Measurements from ENCODE around the gene CLCN4. TPM values are rescaled to one million over a fixed set of nuclear protein-coding genes. Genes with fewer than 3 reads are reported as not detected.

CLCN4 gene
- total RNA-seq, 4 donors from 2014 or later, result 0.88 to 3.6 (median 1.5) TPM

- no peaks in the 10 kb centered on the region for H3K36me3 ChIP-seq
- no peak for DNase-seq
- intact Hi-C loops (cut with DNase I; ENCODE audit: low total_unique reads), result loop anchor here (10.0 kb wide), 1 partner anchor 1376 kb away; the partner anchor contains the start of gene ANOS1
- H3K27ac ChIP-seq, result no peak overlapping the region
- H3K27me3 ChIP-seq, result no peaks in the 10 kb centered on the region
- TF ChIP-seq POLR2A (IDR thresholded peaks at IDR 0.05), result no peak
- TF ChIP-seq CTCF (IDR thresholded peaks at IDR 0.05), result no peak
- H3K9me3 ChIP-seq, result no peaks in the 10 kb centered on the region
- no peak overlapping the region for H3K4me3 ChIP-seq
- no peaks in the 10 kb centered on the region for H3K4me1 ChIP-seq
Measured at GRCh38 chrX:10110984-10111363, 45.8 kb upstream of the CLCN4 start.

- intact Hi-C loops (cut with DNase I; ENCODE audit: low total_unique reads), result loop anchor here (10.0 kb wide), 1 partner anchor 1377 kb away; the partner anchor contains the start of gene ANOS1
- Histone ChIP-seq H3K4me3 (no peak overlapping the region), H3K36me3 (no peaks in the 10 kb centered on the region), H3K9me3 (no peaks in the 10 kb centered on the region), H3K4me1 (no peaks in the 10 kb centered on the region), H3K27me3 (no peaks in the 10 kb centered on the region), H3K27ac (no peak overlapping the region)
- no peak for DNase-seq
- no peak for TF ChIP-seq CTCF (IDR thresholded peaks at IDR 0.05)
- no peak for TF ChIP-seq POLR2A (IDR thresholded peaks at IDR 0.05)
Measured at GRCh38 chrX:10111364-10112148, 45.2 kb upstream of the CLCN4 start.

GRCh38 chrX:10112510-10112909, 44.3 kb upstream of the CLCN4 start:
- Histone ChIP-seq H3K4me3 (no peak overlapping the region), H3K27ac (no peak overlapping the region), H3K36me3 (no peaks in the 10 kb centered on the region), H3K9me3 (no peaks in the 10 kb centered on the region), H3K27me3 (no peaks in the 10 kb centered on the region), H3K4me1 (no peaks in the 10 kb centered on the region)
- no peak for DNase-seq
- intact Hi-C loops (cut with DNase I; ENCODE audit: low total_unique reads), result loop anchor here (10.0 kb wide), 1 partner anchor 1378 kb away; the partner anchor contains the start of gene ANOS1
- TF ChIP-seq POLR2A (IDR thresholded peaks at IDR 0.05) (no peak), CTCF (IDR thresholded peaks at IDR 0.05) (no peak)

GRCh38 chrX:10115082-10115481, 41.7 kb upstream of the CLCN4 start:
- Histone ChIP-seq H3K36me3 (no peaks in the 10 kb centered on the region), H3K4me3 (no peak overlapping the region), H3K9me3 (peaks cover 0 to 3% of the 10 kb centered on the region in 2 donors), H3K4me1 (no peaks in the 10 kb centered on the region), H3K27ac (no peak overlapping the region), H3K27me3 (no peaks in the 10 kb centered on the region)
- DNase-seq, result no peak
- TF ChIP-seq CTCF (IDR thresholded peaks at IDR 0.05), result no peak
- TF ChIP-seq POLR2A (IDR thresholded peaks at IDR 0.05), result no peak
- intact Hi-C loops (cut with DNase I; ENCODE audit: low total_unique reads), result loop anchor here (5.0 to 10.0 kb wide), 2 partner anchors 118 to 1380 kb away; partner anchors contain the start of gene ANOS1

GRCh38 chrX:10117301-10117700, 39.5 kb upstream of the CLCN4 start:
- intact Hi-C loops (cut with DNase I; ENCODE audit: low total_unique reads), result loop anchor here (5.0 to 10.0 kb wide), 2 partner anchors 120 to 1382 kb away; partner anchors contain the start of gene ANOS1
- Histone ChIP-seq H3K36me3 (no peaks in the 10 kb centered on the region), H3K27ac (no peak overlapping the region), H3K9me3 (peaks cover 0 to 3% of the 10 kb centered on the region in 2 donors), H3K4me1 (no peaks in the 10 kb centered on the region), H3K27me3 (no peaks in the 10 kb centered on the region), H3K4me3 (no peak overlapping the region)
- DNase-seq, result no peak
- TF ChIP-seq POLR2A (IDR thresholded peaks at IDR 0.05) (no peak), CTCF (IDR thresholded peaks at IDR 0.05) (no peak)
